Activated CD4-positive, alpha-beta T cell treated with anti-CD3 and anti-CD28 coated beads for 4 hours (primary cell): ENCODE results near the gene EPS8.
"Not testable (repeated sequence)": the region's sequence is repeated elsewhere in the genome, so short reads cannot be mapped to it uniquely, and the experiment has no call there.

Experiments used
- DNase-seq, 2 donors: peaks; one replicate each; pipeline ENCODE4 v3.0.0-alpha.2; 2020

The EPS8 gene

DNA sequence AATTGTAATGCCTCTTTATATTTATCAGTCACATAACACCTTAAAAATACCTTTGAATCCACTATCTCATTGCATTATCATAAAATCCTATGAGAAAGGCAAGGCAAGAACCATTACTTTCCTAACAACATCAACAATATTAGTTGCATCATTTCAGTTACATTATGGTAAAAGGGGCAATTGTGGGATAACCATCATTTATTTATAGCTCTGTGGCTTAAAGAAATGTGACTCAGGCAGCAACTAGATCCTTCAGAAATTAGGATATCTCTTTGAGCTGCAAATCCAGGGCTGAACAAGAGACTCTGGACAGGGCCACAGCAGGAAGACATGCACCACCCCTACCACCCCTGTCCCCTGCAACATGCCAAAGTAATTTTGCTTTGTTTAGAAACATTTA is 36.4 kb downstream of the EPS8 start:
- no peak for DNase-seq

DNA sequence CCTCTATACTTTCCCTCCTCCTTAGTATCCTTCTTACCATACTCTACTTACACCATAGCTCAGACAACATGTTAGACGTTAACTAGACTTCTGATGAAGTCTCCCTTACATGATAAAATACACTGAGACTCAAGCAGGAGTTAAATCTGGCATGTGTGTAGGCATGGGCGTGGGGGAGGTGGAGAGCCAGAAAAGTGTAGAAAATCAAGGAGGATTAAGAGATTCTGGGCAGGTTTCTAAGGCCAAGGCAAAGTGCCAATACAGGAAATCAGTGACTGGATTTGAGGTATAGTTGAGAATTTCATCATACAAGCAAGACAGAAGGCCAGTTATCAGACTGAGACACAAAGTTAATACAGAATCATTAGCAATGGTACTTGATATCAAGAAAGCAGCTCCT is 37.4 kb downstream of the EPS8 start:
- no peak for DNase-seq

DNA sequence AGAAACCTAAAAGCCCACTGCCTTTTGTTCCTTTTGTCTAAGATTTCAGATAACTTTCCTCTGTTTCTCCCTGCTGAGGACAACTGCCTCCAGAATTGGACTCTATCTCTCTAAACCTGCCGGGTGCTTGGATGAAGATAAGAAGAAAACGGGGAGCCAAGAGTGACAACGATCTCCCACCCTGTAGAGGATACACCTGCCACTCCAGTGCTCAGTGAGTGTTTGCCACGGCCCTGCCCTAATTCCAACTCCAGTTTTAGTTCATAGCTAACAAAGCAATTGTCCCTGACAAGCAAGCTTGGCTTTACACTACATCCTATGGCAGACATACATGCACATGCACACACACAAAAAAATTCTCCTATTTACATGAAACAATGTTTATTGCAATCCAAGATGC is 39.3 kb downstream of the EPS8 start:
- no peak for DNase-seq

DNA sequence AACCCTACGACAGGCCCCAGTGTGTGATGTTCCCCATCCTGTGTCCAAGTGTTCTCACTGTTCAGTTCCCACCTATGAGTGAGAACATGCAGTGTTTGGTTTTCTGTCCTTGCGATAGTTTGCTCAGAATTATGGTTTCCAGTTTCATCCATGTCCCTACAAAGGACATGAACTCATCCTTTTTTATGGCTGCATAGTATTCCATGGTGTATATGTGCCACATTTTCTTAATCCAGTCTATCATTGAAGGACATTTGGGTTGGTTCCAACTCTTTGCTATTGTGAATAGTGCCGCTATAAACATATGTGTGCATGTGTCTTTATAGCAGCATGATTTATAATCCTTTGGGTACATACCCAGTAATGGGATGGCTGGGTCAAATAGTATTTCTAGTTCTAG is 47.3 kb downstream of the EPS8 start:
- not testable (repeated sequence) for DNase-seq

DNA sequence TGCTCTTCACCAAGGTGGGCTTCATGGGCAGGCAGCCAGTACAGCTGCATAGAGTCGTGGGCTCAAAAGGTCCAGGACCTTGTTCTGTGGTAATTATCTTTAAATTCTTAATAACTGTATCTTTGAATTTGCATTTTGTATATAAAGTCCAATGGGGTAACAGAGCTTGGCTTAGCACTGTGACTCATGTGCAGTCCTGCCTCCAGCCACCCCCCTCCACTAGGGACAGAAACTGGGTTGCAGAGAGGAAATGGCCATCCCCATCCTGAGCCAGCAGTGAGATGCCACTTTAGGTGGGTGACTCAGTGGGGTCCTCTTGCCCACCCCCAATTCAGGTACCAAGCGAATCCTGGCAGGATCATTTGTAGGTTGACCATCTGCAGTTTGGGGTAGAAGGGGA is 48.1 kb downstream of the EPS8 start:
- DNase-seq = no peak

DNA sequence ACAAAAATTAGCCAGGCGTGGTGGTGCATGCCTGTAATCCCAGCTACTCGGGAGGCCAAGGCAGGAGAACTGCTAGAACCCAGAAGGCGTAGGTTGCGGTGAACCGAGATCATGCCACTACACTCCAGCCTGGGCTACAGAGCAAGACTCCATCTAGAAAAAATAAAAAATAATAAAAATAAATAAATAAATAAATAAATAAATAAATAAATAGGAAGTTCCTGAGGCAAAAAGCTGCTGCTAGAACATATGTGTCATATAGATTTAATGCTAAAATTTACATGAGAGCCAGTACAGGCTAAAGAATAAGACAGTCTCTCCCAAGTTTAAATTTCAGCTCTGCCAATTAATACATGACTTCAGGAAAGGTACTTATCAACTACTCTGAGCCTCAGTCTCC is 48.8 kb downstream of the EPS8 start:
- DNase-seq = not testable (repeated sequence)

DNA sequence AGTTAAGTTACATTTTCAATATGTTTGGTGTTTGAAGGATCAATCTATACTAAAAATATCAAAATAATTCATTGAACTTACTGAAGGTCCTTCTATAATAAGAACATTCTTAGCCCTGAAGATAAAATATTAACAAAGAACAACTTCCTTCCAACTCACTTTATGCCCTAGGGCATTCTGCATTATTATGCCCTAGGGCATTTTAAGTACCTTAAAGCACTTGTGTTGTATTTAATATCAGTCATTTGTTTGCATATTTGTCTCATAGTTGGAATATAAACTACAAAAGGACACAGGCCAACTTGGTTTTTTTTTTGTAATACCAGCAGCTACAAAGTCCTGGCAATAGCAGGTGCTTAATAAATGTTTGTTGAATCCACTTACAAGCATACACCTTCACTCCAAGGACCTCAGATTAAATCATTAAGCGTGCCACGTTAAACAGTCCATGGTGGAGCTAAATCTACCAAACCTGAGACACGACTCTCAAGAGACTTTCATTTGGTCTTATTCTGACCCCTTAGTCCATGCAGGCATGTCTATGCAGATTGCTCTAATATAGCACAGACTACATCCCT is 50.7 kb downstream of the EPS8 start:
- no peak for DNase-seq

DNA sequence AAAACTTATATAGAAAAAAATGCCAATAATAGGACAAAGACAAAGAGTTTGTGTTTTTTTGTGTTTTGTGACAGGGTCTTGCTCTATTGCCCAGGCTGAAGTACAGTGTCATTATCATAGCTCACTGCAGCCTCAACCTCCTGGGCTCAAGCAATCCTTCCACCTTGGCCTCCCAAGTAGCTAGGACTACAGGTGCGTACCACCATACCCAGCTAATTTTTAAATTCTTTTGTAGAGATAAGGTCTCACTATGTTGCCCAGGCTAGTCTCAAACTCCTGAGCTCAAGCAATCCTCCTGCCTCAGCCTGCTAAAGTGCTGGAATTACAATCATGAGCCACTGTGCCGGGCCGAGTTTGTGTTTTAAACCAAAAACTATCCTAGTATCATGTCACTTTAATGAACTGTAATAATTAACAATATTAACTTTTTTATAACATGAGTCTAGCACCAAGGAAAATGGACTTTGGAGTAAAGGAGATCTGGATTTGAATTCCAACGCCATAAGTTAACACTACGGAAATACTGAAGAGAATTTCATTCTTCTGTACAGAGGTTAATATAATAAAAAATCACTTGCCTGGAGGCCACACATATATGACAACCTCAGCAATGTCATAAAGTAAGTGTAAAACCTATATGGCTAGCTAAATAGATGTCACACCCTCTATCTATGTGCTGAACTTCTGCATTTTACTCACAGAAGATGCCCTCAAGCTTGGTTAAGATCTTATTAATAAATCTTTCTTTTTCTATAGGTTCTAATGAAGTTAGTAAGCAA is 53.2 kb downstream of the EPS8 start:
- no peak for DNase-seq

DNA sequence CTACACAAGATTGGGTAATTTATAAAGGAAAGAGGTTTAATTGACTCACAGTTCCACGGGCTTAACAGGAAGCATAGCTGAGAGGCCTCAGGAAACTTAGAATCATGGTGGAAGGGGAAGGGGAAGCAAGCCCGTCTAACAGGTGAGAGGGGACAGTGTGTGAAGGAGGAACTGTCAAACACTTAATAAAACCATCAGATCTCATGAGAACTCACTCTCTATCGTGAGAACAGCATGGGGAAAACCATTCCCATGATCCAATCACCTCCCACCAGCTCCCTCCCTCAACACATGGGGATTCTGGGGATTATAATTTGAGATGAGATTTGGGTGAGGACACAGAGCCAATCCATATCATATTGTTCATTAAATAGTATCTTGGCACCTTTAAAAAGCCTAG is 56.1 kb downstream of the EPS8 start:
- no peak for DNase-seq

DNA sequence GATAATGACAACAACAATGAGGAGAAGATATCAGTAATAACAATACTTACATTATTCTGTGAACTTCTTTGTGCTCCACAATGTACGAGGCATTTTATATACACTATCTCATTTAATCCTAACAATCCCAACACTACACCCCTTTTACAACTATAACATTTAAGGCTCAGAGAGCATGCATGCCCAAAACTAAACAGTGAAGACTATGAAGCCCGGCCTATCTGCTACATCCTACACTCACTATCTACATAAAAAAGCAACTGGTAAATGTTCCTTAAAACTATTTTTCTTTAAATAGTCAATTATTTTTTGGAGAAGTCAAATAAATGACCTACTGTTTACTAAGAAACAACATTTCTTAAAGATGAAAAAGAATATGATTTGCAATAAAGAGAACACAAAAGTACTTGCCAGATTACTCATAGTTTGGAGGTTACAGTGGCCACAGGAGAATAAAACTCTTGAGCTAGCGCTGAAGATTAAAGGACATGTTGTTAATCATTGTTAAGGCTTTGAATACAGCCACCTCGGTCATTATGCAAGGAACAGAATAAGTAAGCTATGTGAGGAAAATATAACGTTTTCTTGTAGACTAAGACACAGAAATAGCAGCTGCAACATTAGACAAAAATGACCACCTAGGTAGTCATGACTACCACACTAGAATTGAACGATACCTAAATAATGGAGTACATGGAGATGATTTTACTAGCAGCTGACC is 56.7 kb downstream of the EPS8 start:
- DNase-seq = no peak

DNA sequence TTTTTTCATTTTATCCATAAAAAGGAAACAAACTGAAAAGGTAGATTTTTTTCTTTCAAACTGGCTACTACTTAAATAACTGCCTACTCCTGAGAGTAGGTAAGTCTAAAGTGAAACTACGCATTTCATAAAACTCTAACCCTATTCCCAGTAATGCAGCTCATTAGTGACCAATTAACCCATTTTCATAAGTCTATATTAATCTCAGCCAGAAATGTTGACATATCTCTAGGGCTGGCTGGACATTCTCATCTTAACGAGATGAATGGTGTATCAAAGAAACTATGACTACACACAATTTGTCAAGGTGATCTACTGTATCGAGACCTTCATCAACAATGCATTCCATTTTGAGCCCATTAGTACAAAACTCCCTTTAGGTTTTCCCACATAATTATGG is 57.2 kb downstream of the EPS8 start:
- no peak for DNase-seq

DNA sequence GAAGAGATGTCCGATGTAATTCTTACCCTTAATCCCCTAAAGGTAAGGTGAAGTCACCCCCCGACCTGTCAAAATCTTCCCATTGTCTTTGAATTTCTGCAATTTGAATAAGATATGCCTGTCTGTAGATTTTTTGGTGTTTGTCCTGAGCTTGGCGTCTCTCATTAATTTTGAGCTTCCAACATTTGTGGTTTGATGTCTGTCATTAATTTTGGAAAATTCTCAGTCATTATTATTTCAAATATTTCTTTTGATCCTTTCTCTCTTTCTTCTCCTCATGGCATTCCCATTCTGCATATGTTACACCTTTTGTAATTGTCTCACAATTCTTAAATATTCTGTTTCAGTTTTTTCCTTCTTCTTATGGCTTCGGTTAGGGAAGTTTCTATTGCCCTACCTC is 60.1 kb downstream of the EPS8 start:
- no peak for DNase-seq

DNA sequence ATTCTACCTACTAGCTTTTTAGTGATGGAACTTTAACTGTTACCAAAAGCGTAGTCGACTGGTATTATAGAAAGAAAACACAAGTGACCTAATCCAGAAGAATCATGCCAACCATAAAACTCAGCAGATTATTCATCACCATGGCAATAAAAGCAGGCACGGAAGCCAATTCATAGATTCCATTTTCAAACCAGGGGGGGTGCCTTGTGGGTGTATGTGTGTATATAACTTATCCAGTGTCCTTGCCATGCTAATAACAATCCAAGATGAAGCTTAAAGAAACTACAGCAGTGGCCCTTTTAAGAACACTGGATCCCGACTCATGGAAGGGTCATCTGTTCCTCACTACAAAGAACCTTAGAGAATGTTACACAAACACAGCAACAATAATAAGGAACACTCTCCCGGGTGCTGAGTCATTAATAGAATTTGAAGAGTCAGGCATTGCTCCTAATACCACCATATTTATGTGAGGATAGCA is 61.0 kb downstream of the EPS8 start:
- DNase-seq = no peak

DNA sequence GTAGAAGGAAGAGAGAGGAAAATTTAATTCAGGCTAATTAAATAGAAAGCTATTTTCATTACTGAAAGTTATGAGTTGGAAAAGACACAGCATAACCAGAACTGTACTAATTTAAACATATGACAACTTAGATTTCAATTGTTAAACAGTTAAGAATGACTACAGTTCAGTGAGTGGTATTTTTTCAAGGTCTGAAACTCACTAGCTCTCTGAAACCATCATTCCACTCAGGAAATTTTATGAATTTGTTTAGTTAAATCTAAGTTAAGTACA is 62.4 kb downstream of the EPS8 start:
- DNase-seq = no peak

DNA sequence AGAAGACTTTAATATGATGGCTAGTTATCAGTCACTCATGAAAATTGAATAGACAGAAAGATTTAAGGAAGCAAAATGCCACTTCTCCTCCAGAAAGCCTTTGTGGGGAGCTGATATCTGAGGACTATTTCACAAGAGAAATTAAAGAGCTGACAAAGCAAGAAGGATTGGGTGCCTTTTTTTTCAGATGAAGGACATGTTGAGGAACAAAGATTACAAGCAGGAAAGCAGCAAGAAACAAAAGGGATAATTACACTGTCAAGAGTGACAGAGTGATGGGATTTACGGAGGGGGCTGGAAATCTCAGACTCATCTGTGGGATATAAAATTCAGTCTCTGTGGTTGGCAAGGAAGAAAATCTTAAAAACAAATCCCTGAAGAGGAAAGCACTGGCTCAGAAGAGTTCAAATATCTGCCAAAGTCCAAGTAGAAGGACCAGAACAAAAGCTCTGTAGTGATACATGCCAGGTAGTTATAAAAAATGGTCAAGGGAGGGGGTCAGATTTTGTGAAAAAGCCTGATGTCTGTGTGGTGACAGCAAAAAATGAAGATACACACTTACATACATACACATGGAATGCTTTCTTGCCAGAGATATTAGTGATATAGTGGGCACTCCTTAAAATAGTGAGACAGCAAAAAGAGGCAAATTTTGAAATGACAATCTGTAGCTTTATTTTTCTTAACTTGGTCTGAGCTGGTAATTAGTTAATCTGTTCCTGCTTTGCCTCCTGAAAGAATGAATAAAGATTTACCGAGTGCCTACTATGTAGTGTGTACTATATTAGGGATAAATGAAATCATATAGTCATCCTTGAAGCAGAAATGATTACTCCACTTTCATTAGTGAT is 62.9 kb downstream of the EPS8 start:
- DNase-seq = no peak

DNA sequence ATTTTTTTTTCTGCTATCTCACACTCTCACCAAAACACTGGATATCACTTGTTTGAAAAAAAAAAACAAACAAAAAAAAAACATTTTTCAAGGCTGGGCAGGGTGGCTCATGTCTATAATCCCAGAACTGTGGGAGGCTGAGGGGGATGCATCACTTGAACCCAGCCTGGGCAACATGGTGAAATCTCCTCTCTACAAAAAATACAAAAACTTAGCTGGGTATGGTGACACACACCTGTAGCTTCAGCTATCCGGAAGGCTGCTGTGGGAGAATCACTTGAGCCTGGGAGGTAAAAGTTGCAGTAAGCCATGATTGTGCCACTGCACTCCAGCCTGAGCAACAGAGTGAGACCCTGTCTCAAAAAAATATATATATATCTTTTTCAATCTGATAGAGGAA is 66.2 kb downstream of the EPS8 start:
- no peak for DNase-seq

DNA sequence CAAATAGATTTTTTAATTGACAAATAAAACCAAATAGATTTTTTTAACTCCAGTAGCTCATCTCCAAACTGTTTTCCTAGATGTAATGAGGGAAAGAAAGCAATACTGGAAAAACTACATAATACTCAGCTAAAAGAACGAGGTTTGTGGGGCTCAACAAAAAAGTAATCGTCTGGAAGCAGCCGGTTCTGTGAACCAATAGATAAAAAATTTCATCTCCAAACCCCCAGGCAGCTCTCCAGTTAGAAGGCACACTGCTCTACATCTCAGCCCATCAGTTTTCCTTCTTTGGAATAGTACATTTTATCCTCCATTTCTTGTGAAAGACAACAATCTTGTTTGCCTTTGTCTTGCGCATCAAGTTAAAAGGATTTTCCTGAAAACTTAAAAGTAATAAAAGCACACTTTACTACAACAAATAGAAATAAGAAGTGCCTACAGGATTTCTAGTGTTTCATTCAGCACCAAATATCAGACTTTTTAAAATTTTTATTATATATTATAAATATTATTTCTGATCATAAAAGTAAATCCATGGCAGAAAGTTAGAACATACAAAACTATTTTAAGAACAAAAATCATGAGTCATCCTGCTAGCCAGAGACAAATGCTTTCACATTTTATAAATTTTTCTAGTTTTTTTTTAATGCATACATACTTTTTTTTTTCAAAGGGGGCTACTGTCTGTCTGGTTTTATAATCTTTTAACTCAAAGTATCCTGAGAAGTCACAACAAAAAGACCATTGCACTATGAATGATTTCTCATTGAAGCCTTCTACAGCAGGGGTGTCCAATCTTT is 67.7 kb downstream of the EPS8 start:
- DNase-seq = no peak

DNA sequence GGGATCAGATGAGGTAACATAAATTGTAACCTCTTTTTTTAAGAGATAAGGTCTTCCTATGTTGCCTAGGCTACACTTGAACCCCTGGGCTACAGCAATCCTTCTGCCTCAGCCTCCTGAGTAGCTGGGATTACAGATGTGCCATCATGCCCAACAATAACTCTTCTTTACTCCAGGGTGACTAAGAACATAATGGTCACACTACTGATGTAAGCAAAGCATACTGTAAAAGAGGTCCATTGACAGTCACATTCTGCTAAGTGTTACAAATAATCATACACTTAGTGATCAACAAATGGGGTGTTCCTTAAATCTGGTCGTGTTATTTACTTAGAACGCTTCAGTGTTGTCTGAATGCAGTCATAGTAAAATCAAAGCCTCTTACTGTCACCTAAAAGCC is 68.9 kb downstream of the EPS8 start:
- no peak for DNase-seq

DNA sequence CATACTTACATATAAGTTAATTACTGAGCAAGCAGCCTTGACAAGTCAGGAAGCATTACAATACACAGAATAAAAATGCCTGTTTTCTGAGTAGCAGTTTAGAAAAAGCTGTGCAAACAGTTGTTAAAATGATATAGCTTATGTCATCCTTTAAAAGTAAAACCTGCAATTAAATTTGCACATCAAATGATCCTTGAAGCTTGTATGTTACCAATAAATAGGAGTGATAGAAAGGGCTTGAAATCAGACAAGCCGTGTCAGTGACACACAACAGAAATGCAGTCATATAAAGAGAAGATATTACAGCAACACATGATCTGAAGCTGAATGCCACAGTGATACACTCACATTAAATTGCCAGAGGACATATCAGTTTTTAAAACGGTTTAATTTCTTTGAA is 70.0 kb downstream of the EPS8 start:
- no peak for DNase-seq

DNA sequence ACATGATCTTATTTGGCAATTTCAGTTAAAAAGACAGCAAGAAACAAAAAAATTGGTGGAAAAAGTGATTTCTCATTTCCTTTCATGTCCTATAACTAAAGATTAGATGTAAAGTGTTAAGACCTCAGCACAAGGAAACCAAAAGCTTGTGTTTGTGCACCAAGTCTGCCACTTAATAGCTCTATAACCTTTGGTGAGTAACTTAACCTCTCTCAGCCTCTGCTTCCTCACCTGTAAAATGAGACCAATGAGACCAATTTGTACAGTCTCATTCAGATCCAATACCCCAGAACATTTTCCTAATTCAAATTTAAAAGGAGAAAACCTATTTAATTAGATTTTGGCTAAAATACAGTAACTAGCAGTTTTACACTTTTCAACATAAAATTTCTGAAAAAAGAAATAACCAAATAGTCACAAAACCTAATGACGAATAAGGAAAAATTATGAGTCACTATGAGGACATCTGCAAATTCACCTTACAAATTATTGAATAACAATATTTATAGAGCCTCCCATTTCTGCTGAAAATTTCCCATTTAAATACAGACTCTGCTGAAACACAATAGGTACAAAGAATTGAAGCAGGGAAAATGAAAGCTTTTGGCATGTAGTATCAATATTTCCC is 71.1 kb downstream of the EPS8 start:
- no peak for DNase-seq

DNA sequence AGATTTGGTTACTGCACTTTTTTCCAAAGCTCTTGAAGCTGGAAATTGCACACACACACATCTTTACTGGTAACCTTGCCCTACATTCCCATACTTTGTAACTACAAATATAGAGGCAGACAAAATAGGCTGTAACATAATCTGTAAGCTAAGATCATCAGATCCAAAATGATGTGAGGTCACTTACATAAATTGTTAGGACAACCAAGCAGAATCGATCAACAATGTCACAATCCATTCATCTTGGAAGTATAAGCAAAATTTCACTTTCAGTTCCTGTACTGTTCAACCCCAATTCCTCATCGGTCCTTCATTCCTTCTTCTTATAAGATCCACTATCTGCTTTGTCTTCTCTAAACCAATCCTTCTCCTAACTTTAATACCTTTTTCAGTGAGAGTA is 72.6 kb downstream of the EPS8 start:
- no peak for DNase-seq

DNA sequence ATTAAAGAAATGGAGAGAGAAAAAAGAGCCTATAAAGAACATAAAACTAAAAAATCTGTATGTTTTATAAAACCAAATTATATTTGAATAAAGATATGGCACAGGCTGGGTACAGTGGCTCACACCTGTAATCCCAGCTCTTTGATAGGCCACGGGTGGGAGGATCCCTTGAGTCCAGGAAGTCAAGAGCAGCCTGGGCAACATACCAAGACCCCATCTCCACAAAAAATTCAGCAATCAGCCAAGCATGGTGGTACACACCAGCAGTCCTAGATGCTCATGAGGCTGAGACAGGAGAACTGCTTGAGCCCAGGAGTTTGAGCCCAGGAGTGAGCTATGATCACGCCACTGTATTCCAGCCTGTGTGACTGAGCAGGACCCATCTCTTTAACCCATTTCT is 74.9 kb downstream of the EPS8 start:
- no peak for DNase-seq
